ENCODE data around the gene SLC7A9.
"Not testable (repeated sequence)": the region's sequence is repeated elsewhere in the genome, so short reads cannot be mapped to it uniquely, and the experiment has no call there.

The SLC7A9 gene

DNA sequence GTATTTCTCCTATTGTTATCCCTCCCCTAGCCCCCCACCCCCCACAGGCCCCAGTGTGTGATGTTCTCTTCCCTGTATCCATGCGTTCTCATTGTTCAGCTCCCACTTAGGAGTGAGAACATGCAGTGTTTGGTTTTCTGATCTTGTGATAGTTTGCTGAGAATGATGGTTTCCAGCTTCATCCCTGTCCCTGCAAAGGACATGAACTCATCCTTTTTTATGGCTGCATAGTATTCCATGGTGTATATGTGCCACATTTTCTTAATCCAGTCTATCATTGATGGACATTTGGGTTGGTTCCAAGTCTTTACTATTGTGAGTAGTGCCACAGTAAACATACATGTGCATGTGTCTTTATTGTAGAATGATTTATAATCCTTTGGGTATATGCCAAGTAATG, 87.5 kb downstream of the SLC7A9 start:
- DNase-seq, result not testable (repeated sequence)

DNA sequence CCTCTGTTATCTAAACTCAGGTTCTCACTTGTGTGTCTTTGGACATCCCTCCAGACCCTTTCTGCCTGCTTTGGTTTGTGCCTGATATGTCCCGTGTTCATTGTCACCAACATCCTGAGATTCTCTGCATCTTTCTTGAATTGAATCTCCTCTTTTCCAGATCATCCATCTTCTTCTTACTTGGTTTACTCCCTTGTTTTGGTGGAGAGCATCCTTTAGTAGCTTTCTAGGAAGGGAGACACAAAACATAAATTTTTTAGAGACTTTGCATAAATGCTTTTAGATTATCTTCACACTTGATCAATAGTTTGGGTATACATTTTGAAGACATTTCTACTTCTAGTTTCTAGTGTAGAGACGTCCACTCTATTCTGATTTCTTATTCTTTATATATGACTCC, 88.3 kb downstream of the SLC7A9 start:
- DNase-seq, result no peak

Measured in stimulated activated CD8-positive, alpha-beta memory T cell treated with anti-CD3 and anti-CD28 coated beads, Interleukin-4, amount 100 ng/mL, for 48 hours (primary cell).